BJ (cell line): ENCODE results near the gene UGT1A8. TPM values are rescaled to one million over a fixed set of nuclear protein-coding genes. Genes with fewer than 3 reads are reported as not detected.

Source experiments
- CTCF ChIA-PET: fragments of 350-600 bp; formaldehyde crosslinking; extraction: SDS; loops from one replicate; lab custom pipeline; 2021; ENCODE audit warnings: antibody characterized with exemption, inconsistent platforms; lab: Yijun Ruan, JAX
- POLR2A ChIA-PET: fragments of 300-600 bp; sonication (Branson Sonifier 250); formaldehyde crosslinking; extraction: SDS; loops from one replicate; lab custom pipeline; 2021; ENCODE audit warnings: antibody characterized with exemption; lab: Charles Lee
- DNase-seq: peaks from one replicate; pipeline ENCODE4 v3.0.0-alpha.2; 2011; ENCODE audit warnings: low read depth
- H3K27me3 ChIP-seq: 2 replicates; pipeline ENCODE4 v1.6.0; 2011; ENCODE audit warnings: low read length; ENCODE audit not compliant: control insufficient read depth, insufficient read depth
- H3K36me3 ChIP-seq: 2 replicates; pipeline ENCODE4 v1.5.1; 2011; ENCODE audit warnings: low read length; ENCODE audit not compliant: control insufficient read depth, insufficient read depth
- H3K4me3 ChIP-seq: 2 replicates; pipeline ENCODE4 v1.5.1; 2011; ENCODE audit warnings: low read depth, mild to moderate bottlenecking, control low read depth, low read length
- polyA plus RNA-seq: library from polyadenylated mRNA; depleted of rRNA; stranded (reverse); fragments of >200 nt; gene quantifications from 2 replicates; pipeline ENCODE4 v1.2.3, GENCODE V29; 2011
- TF ChIP-seq, protein P1 (sequence below): IDR thresholded peaks from 2 replicates; pipeline ENCODE4 v1.5.1; 2011; ENCODE audit warnings: low read depth, mild to moderate bottlenecking, control low read depth, inconsistent platforms, low read length, moderate library complexity; ENCODE audit not compliant: insufficient read depth

The UGT1A8 gene
- polyA plus RNA-seq, 1 experiment, result not detected

- no peak for DNase-seq
- H3K36me3 ChIP-seq, result no peaks in the 10 kb centered on the region
- POLR2A ChIA-PET, result no interaction called here
- TF ChIP-seq, protein P1, sequence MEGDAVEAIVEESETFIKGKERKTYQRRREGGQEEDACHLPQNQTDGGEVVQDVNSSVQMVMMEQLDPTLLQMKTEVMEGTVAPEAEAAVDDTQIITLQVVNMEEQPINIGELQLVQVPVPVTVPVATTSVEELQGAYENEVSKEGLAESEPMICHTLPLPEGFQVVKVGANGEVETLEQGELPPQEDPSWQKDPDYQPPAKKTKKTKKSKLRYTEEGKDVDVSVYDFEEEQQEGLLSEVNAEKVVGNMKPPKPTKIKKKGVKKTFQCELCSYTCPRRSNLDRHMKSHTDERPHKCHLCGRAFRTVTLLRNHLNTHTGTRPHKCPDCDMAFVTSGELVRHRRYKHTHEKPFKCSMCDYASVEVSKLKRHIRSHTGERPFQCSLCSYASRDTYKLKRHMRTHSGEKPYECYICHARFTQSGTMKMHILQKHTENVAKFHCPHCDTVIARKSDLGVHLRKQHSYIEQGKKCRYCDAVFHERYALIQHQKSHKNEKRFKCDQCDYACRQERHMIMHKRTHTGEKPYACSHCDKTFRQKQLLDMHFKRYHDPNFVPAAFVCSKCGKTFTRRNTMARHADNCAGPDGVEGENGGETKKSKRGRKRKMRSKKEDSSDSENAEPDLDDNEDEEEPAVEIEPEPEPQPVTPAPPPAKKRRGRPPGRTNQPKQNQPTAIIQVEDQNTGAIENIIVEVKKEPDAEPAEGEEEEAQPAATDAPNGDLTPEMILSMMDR, result no peak
- no peak overlapping the region for H3K4me3 ChIP-seq
- CTCF ChIA-PET, result no interaction called here
- H3K27me3 ChIP-seq, result no peaks in the 10 kb centered on the region
Observed at GRCh38 chr2:233686928-233687327, 69.5 kb downstream of the UGT1A8 start.

DNA sequence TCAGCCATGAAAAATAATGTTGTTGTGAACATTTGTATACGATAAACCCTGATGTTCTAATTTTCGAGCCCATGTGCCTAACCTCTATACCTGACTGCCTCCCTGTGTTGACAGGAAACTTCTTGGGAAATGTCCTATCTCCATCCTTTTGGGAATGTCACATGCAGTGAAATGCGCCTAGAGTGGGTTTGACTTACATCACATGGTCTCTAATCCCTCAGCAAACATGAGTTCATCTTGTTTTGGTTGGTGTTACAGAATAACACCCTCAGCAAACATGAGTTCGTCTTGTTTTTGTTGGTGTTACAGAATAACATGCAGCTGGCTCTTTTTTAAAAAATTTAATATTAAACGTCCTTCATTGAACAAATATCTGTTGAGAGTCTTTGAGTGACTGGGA, 70.9 kb downstream of the UGT1A8 start:
- no peaks in the 10 kb centered on the region for H3K27me3 ChIP-seq
- ChIA-PET POLR2A (no interaction called here), CTCF (no interaction called here)
- H3K4me3 ChIP-seq, result no peak overlapping the region
- DNase-seq, result no peak
- TF ChIP-seq, protein P1, result no peak
- no peaks in the 10 kb centered on the region for H3K36me3 ChIP-seq

DNA sequence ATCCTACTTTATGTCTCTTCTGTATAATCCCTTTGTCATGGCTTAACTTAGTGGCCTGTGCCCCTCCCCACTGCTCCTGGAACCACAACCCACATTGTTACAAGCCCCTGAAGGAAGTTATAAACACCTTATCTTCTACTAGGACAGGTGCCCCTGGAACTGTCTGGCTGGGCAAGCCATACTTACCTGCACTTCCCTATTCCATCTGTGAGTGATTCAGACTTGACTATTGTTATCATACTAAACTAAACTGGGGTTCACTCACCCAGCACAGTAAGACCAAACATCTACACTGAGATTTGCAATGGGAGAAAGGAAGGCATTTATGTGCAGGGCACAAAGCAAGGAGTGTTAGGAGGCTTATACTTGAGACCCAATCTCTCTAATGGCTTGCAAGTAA, 71.6 kb downstream of the UGT1A8 start:
- ChIA-PET CTCF (no interaction called here), POLR2A (no interaction called here)
- DNase-seq, result no peak
- no peaks in the 10 kb centered on the region for H3K27me3 ChIP-seq
- no peak overlapping the region for H3K4me3 ChIP-seq
- no peaks in the 10 kb centered on the region for H3K36me3 ChIP-seq
- TF ChIP-seq, protein P1, result no peak

DNA sequence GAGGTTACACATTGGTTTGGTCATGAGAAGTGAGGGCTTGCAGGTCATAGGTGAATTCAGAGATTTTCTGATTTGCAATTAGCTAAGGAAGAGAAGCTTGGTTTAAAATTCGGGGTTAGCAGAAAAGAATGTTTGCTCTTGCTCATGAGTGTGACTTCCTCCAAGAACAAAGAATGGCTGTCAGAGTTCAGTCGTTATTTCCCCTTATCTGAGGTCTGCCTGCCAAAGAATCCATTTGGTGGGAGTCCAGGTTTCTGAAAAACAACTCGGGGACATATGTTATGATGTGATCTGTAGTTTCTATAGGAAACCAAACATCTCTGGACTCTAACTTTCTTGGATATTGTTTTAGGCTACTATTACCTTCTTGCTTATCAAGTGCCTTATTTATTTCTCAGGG, 72.1 kb downstream of the UGT1A8 start:
- ChIA-PET POLR2A (no interaction called here), CTCF (no interaction called here)
- H3K4me3 ChIP-seq, result no peak overlapping the region
- no peak for DNase-seq
- TF ChIP-seq, protein P1, result no peak
- no peaks in the 10 kb centered on the region for H3K36me3 ChIP-seq
- no peaks in the 10 kb centered on the region for H3K27me3 ChIP-seq

- Histone ChIP-seq H3K36me3 (no peaks in the 10 kb centered on the region), H3K4me3 (no peak overlapping the region), H3K27me3 (no peaks in the 10 kb centered on the region)
- CTCF ChIA-PET, result interaction anchor here (1.8 kb wide), 1 partner anchor 10 kb away, joined by 6 read pairs; no protein-coding TSS in a partner anchor
- TF ChIP-seq, protein P1, result no peak
- no peak for DNase-seq
- POLR2A ChIA-PET, result no interaction called here
Observed at GRCh38 chr2:233690444-233690843, 73.0 kb downstream of the UGT1A8 start.
